ENCODE results near the gene CST3.

CST3 gene

DNA sequence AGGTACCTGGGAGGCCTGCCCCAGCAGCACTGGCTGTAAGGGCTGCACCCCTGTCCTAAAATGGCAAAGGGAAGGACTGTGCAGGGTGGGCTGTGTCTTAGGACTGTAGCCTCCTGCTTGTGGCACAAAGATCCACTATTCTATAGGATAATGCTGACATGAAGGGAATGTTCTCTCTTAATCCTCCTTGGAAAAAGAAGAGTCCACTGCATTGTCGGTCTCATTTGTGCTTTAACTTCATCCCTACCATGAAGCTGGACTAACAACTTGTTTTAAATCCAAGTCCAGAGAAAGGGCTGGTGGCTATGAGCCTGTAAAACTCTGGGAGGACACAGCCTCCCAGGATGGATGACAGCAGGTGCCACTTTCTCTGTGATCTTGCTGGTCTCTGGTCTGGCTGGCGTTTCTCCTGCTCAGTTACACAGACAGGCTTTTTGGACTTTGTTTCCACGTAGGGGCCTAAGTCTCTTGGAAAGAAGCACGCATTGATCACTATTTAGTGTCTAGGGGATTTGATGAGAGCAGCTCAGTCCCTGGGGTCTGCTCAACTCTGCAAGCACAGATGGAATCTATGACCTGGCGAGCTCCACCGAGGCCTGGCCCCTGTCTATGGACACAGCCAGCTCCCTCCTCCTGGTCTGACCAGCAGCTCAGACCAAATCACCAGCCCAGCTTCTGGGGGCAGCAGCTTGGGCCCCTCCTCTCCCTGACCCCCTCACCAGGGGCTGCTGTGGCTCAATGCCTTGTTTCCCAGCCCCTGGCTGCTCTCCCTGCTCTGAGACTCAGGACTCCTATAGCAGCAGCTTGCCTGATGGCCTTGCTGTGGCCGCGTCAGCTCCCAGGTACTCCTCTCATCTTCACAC lies 4.8 kb downstream of the CST3 start:
- Mint-ChIP-seq H3K36me3 (no peaks in the 10 kb centered on the region), H3K9me3 (peaks cover 2% of the 10 kb centered on the region), H3K27me3 (peaks cover 11% of the 10 kb centered on the region), H3K27ac (no peak overlapping the region), H3K4me1 (peaks cover 2% of the 10 kb centered on the region), H3K4me3 (no peak overlapping the region)
- ATAC-seq (ENCODE audit: low read depth) (no peak), DNase-seq (ENCODE audit: low spot score in 2 of 2) (no peak)

- H3K27me3 Mint-ChIP-seq: peaks cover 11% of the 10 kb centered on the region
- no peaks in the 10 kb centered on the region for H3K36me3 Mint-ChIP-seq
- peaks cover 2% of the 10 kb centered on the region for H3K4me1 Mint-ChIP-seq
- no peak overlapping the region for H3K27ac Mint-ChIP-seq
- H3K9me3 Mint-ChIP-seq: peaks cover 2% of the 10 kb centered on the region
- DNase-seq (ENCODE audit: low spot score in 2 of 2) (no peak), ATAC-seq (ENCODE audit: low read depth) (no peak)
- H3K4me3 Mint-ChIP-seq: no peak overlapping the region
Observed at GRCh38 chr20:23631981-23632710, 5.6 kb downstream of the CST3 start.

GRCh38 chr20:23631226-23631822 lies 6.4 kb downstream of the CST3 start:
- DNase-seq (ENCODE audit: low spot score in 2 of 2) (no peak), ATAC-seq (ENCODE audit: low read depth) (no peak)
- no peaks in the 10 kb centered on the region for H3K4me1 Mint-ChIP-seq
- H3K9me3 Mint-ChIP-seq: peaks cover 2% of the 10 kb centered on the region
- no peaks in the 10 kb centered on the region for H3K36me3 Mint-ChIP-seq
- peaks cover 11% of the 10 kb centered on the region for H3K27me3 Mint-ChIP-seq
- H3K27ac Mint-ChIP-seq: no peak overlapping the region
- H3K4me3 Mint-ChIP-seq: no peak overlapping the region

- ATAC-seq (ENCODE audit: low read depth): no peak
- H3K27me3 Mint-ChIP-seq: peaks cover 11% of the 10 kb centered on the region
- H3K9me3 Mint-ChIP-seq: peaks cover 2% of the 10 kb centered on the region
- no peak overlapping the region for H3K27ac Mint-ChIP-seq
- no peak overlapping the region for H3K4me3 Mint-ChIP-seq
- DNase-seq (ENCODE audit: low spot score in 2 of 2): no peak
- no peaks in the 10 kb centered on the region for H3K4me1 Mint-ChIP-seq
- no peaks in the 10 kb centered on the region for H3K36me3 Mint-ChIP-seq
Observed at GRCh38 chr20:23630392-23630849, 7.3 kb downstream of the CST3 start.

- no peak for DNase-seq (ENCODE audit: low spot score in 2 of 2)
- Mint-ChIP-seq H3K9me3 (peaks cover 2% of the 10 kb centered on the region), H3K27ac (no peak overlapping the region), H3K27me3 (peaks cover 7% of the 10 kb centered on the region), H3K4me3 (no peak overlapping the region), H3K36me3 (no peaks in the 10 kb centered on the region), H3K4me1 (no peaks in the 10 kb centered on the region)
- ATAC-seq (ENCODE audit: low read depth): no peak
Observed at GRCh38 chr20:23629542-23630391, 8.0 kb downstream of the CST3 start.

DNA sequence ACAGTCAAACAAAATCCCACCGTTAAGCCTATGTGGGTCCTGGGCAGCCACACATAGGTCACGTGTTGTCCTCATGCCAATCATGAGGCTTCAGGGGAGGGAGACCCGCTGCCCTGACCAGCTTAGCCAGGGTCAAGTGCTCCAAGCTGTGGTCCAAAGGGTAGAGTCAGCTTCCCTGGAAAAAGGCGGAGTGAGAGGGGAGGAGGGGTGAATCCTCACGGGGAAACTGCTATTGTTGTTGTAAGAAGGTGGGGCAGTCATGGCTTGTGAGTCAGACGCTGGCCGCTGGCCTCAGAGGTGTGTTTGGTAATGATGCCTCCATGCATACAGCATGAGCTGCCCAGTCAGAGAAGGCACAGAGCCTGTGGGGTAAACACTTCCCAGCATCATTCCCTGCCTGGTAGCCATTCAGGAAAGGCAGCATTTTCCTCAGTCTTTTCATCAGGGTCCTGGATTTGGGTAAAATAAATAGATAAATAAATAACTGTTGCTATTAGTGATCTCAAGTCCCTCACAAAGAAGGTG lies 8.7 kb downstream of the CST3 start:
- no peak overlapping the region for H3K4me3 Mint-ChIP-seq

GRCh38 chr20:23628402-23629016 lies 9.2 kb downstream of the CST3 start:
- Mint-ChIP-seq H3K9me3 (peaks cover 2% of the 10 kb centered on the region), H3K27me3 (peaks cover 6% of the 10 kb centered on the region), H3K4me1 (no peaks in the 10 kb centered on the region), H3K4me3 (no peak overlapping the region), H3K36me3 (no peaks in the 10 kb centered on the region), H3K27ac (no peak overlapping the region)
- no peak for ATAC-seq (ENCODE audit: low read depth)
- DNase-seq (ENCODE audit: low spot score in 2 of 2): no peak

More for the DNA sequence above, 8.7 kb downstream of the CST3 start:
- DNase-seq (ENCODE audit: low spot score in 2 of 2) (no peak), ATAC-seq (ENCODE audit: low read depth) (no peak)
- Mint-ChIP-seq H3K27me3 (peaks cover 7% of the 10 kb centered on the region), H3K36me3 (no peaks in the 10 kb centered on the region), H3K27ac (no peak overlapping the region), H3K4me1 (no peaks in the 10 kb centered on the region), H3K9me3 (peaks cover 2% of the 10 kb centered on the region)

- no peaks in the 10 kb centered on the region for H3K4me1 Mint-ChIP-seq
- no peak overlapping the region for H3K4me3 Mint-ChIP-seq
- no peak overlapping the region for H3K27ac Mint-ChIP-seq
- peaks cover 6% of the 10 kb centered on the region for H3K27me3 Mint-ChIP-seq
- no peaks in the 10 kb centered on the region for H3K36me3 Mint-ChIP-seq
- ATAC-seq (ENCODE audit: low read depth) (no peak), DNase-seq (ENCODE audit: low spot score in 2 of 2) (no peak)
- H3K9me3 Mint-ChIP-seq: peaks cover 2% of the 10 kb centered on the region
Observed at GRCh38 chr20:23627501-23627900, 10.3 kb downstream of the CST3 start.

GRCh38 chr20:23626040-23626620 lies 11.6 kb downstream of the CST3 start:
- H3K4me1 Mint-ChIP-seq: no peaks in the 10 kb centered on the region
- no peak for ATAC-seq (ENCODE audit: low read depth)
- no peaks in the 10 kb centered on the region for H3K36me3 Mint-ChIP-seq
- no peak overlapping the region for H3K4me3 Mint-ChIP-seq
- DNase-seq (ENCODE audit: low spot score in 2 of 2): no peak
- H3K27ac Mint-ChIP-seq: no peak overlapping the region
- H3K27me3 Mint-ChIP-seq: peaks cover 9% of the 10 kb centered on the region
- peaks cover 2% of the 10 kb centered on the region for H3K9me3 Mint-ChIP-seq

- no peaks in the 10 kb centered on the region for H3K4me1 Mint-ChIP-seq
- peaks cover 9% of the 10 kb centered on the region for H3K27me3 Mint-ChIP-seq
- H3K9me3 Mint-ChIP-seq: peaks cover 2% of the 10 kb centered on the region
- ATAC-seq (ENCODE audit: low read depth) (no peak), DNase-seq (ENCODE audit: low spot score in 2 of 2) (no peak)
- H3K27ac Mint-ChIP-seq: no peak overlapping the region
- no peaks in the 10 kb centered on the region for H3K36me3 Mint-ChIP-seq
- no peak overlapping the region for H3K4me3 Mint-ChIP-seq
Observed at GRCh38 chr20:23625236-23625964, 12.4 kb downstream of the CST3 start.

GRCh38 chr20:23624324-23624691 lies 13.4 kb downstream of the CST3 start:
- H3K9me3 Mint-ChIP-seq: no peaks in the 10 kb centered on the region
- ATAC-seq (ENCODE audit: low read depth): no peak
- no peak overlapping the region for H3K4me3 Mint-ChIP-seq
- DNase-seq (ENCODE audit: low spot score in 2 of 2): no peak
- H3K27me3 Mint-ChIP-seq: peaks cover 8% of the 10 kb centered on the region
- H3K36me3 Mint-ChIP-seq: no peaks in the 10 kb centered on the region
- H3K4me1 Mint-ChIP-seq: no peaks in the 10 kb centered on the region
- no peak overlapping the region for H3K27ac Mint-ChIP-seq

GRCh38 chr20:23623666-23624323 lies 14.0 kb downstream of the CST3 start:
- Mint-ChIP-seq H3K27ac (no peak overlapping the region), H3K9me3 (peaks cover 1% of the 10 kb centered on the region), H3K4me3 (no peak overlapping the region), H3K27me3 (peaks cover 9% of the 10 kb centered on the region), H3K36me3 (no peaks in the 10 kb centered on the region), H3K4me1 (no peaks in the 10 kb centered on the region)
- no peak for DNase-seq (ENCODE audit: low spot score in 2 of 2)
- no peak for ATAC-seq (ENCODE audit: low read depth)
